Panc1 (cell line): Measurements from ENCODE around the gene TCF15.

ENCODE experiments used
- CTCF ChIP-seq: fragments of 450-650 bp; IDR thresholded peaks from 2 replicates; pipeline ENCODE4 v1.5.1; 2017; ENCODE audit warnings: mild to moderate bottlenecking
- POLR2AphosphoS5 ChIP-seq: IDR thresholded peaks from 2 replicates; pipeline ENCODE4 v1.6.1; 2012; ENCODE audit warnings: mild to moderate bottlenecking, low read depth, low read length, moderate library complexity

GRCh38 chr20:634148-634925 lies 24.2 kb upstream of the TCF15 start:
- TF ChIP-seq CTCF = no peak
- TF ChIP-seq POLR2AphosphoS5 = no peak
